GM18858 (cell line): Measurements from ENCODE around the gene KDM3A.

ENCODE experiments used
- ATAC-seq: cut with Tn5 transposase; IDR thresholded peaks from one replicate; pipeline ENCODE4 v1.9.1; 2021; ENCODE audit not compliant: unreplicated experiment

KDM3A gene

GRCh38 chr2:86440631-86441391, at the start of gene KDM3A:
Gene KDM3A, plus strand, starts transcription at chr2:86441371. Its CDS starts 677 bp downstream, at chr2:86442048.
- peak; percentile 66 for ATAC-seq

- ATAC-seq, result no peak
Observed at GRCh38 chr2:86392873-86393518, 48.2 kb upstream of the KDM3A start.

GRCh38 chr2:86393521-86394491, 47.4 kb upstream of the KDM3A start:
- no peak for ATAC-seq

- ATAC-seq, result no peak
Observed at GRCh38 chr2:86396291-86396785, 44.8 kb upstream of the KDM3A start.

- no peak for ATAC-seq
Observed at GRCh38 chr2:86397986-86398385, 43.2 kb upstream of the KDM3A start.

GRCh38 chr2:86398500-86399474, 42.4 kb upstream of the KDM3A start:
- no peak for ATAC-seq

- ATAC-seq, result no peak
Observed at GRCh38 chr2:86400321-86400720, 40.9 kb upstream of the KDM3A start.

- ATAC-seq, result no peak
Observed at GRCh38 chr2:86410581-86410980, 30.6 kb upstream of the KDM3A start.

GRCh38 chr2:86411396-86411795, 29.8 kb upstream of the KDM3A start:
- no peak for ATAC-seq

- ATAC-seq, result no peak
Observed at GRCh38 chr2:86412007-86412406, 29.2 kb upstream of the KDM3A start.

GRCh38 chr2:86413296-86414094, 27.7 kb upstream of the KDM3A start:
- no peak for ATAC-seq

- ATAC-seq, result no peak
Observed at GRCh38 chr2:86414996-86415395, 26.2 kb upstream of the KDM3A start.

GRCh38 chr2:86416146-86416545, 25.0 kb upstream of the KDM3A start:
- no peak for ATAC-seq

- no peak for ATAC-seq
Observed at GRCh38 chr2:86417961-86418360, 23.2 kb upstream of the KDM3A start.

- no peak for ATAC-seq
Observed at GRCh38 chr2:86420913-86421312, 20.3 kb upstream of the KDM3A start.

- no peak for ATAC-seq
Observed at GRCh38 chr2:86426271-86426670, 14.9 kb upstream of the KDM3A start.

GRCh38 chr2:86429335-86429734, 11.8 kb upstream of the KDM3A start:
- ATAC-seq, result no peak

- ATAC-seq, result no peak
Observed at GRCh38 chr2:86430368-86430767, 10.8 kb upstream of the KDM3A start.

- no peak for ATAC-seq
Observed at GRCh38 chr2:86433137-86433536, 8.0 kb upstream of the KDM3A start.
